ENCODE data around the gene ABCC8. TPM values are rescaled to one million over a fixed set of nuclear protein-coding genes. Genes with fewer than 3 reads are reported as not detected.

ABCC8 gene
- total RNA-seq, 1 experiment from 2014 or later: 2.4 TPM

DNA sequence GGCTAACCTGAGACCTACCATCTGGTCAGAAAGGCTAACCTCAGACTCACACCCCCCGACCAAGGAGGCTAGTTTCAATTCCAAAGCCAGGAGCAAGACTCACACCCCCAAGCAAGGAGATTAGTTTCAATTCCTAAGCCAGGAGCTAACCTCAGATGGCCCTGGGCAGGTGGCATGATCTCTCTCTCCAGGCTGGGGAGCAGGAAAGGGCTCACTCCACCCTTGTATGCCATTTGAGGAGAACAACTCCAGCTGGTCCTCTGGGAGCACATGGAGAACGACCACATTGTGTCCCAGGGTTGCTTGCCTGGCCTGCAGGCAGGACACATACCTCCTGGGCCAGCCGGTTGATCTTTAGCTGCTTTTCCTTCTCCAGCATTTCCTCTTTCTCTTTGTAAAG is 34.9 kb upstream of the ABCC8 start:
- no peak overlapping the region for H3K23ac ChIP-seq (ENCODE audit: insufficient read length, low read depth, low read length)

More for the DNA sequence above, 34.9 kb upstream of the ABCC8 start:
- H3K4me3 Mint-ChIP-seq: no peak overlapping the region
- Histone ChIP-seq H2BK12ac (ENCODE audit: insufficient read length, low read depth, low read length) (no peak overlapping the region), H3K79me1 (ENCODE audit: insufficient read depth, low read depth, low read length, poor library complexity, severe bottlenecking) (no peaks in the 10 kb centered on the region), H2BK15ac (ENCODE audit: low read depth, low read length) (no peak overlapping the region), H3K79me2 (ENCODE audit: insufficient read depth, low read length) (no peaks in the 10 kb centered on the region), H2BK5ac (ENCODE audit: insufficient read length, low read length) (no peak overlapping the region), H4K5ac (ENCODE audit: insufficient read length, low read depth, low read length) (no peak overlapping the region), H4K8ac (replicated peaks; ENCODE audit: insufficient read length, low read depth, low read length) (no peak overlapping the region), H4K20me1 (ENCODE audit: control insufficient read depth, insufficient read depth, insufficient read length) (no peaks in the 10 kb centered on the region), H3K14ac (ENCODE audit: insufficient read depth, low read length) (no peak overlapping the region), H3K27ac (ENCODE audit: insufficient read length, low read depth, low read length) (no peak overlapping the region), H4K91ac (ENCODE audit: insufficient read length, low read depth, low read length) (no peak overlapping the region), H3K4ac (ENCODE audit: low read depth, low read length) (no peak overlapping the region), H3K4me1 (ENCODE audit: insufficient read depth, low read length) (no peaks in the 10 kb centered on the region), H3K23me2 (ENCODE audit: insufficient read length, low read depth, low read length, poor library complexity, severe bottlenecking) (no peaks in the 10 kb centered on the region), H3K27me3 (ENCODE audit: insufficient read depth, low read length) (no peaks in the 10 kb centered on the region; the same call in 1 of the 2 replicates), H3K56ac (ENCODE audit: insufficient read length, low read depth, low read length) (no peak overlapping the region), H3K9me3 (ENCODE audit: control insufficient read depth, low read depth, low read length) (no peaks in the 10 kb centered on the region), H3K4me2 (ENCODE audit: insufficient read depth, insufficient read length, low read length) (no peak overlapping the region), H2BK20ac (ENCODE audit: low read depth, low read length, poor library complexity, severe bottlenecking) (no peak overlapping the region), H3T11ph (ENCODE audit: low read length) (no peak overlapping the region), H2AFZ (ENCODE audit: low read length) (no peak overlapping the region), H2BK120ac (ENCODE audit: low read depth, low read length, poor library complexity, severe bottlenecking) (no peak overlapping the region), H3K18ac (ENCODE audit: insufficient read length, low read depth, low read length) (no peak overlapping the region), H3K9ac (ENCODE audit: extremely low read depth, insufficient read length, low read length) (no peak overlapping the region), H2AK5ac (ENCODE audit: insufficient read length, low read length) (no peak overlapping the region)
- DNase-seq: no peak
- H3K27me3 Mint-ChIP-seq (ENCODE audit: low read depth): peaks cover 7% of the 10 kb centered on the region
- TF ChIP-seq, protein P1, sequence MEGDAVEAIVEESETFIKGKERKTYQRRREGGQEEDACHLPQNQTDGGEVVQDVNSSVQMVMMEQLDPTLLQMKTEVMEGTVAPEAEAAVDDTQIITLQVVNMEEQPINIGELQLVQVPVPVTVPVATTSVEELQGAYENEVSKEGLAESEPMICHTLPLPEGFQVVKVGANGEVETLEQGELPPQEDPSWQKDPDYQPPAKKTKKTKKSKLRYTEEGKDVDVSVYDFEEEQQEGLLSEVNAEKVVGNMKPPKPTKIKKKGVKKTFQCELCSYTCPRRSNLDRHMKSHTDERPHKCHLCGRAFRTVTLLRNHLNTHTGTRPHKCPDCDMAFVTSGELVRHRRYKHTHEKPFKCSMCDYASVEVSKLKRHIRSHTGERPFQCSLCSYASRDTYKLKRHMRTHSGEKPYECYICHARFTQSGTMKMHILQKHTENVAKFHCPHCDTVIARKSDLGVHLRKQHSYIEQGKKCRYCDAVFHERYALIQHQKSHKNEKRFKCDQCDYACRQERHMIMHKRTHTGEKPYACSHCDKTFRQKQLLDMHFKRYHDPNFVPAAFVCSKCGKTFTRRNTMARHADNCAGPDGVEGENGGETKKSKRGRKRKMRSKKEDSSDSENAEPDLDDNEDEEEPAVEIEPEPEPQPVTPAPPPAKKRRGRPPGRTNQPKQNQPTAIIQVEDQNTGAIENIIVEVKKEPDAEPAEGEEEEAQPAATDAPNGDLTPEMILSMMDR (conservative IDR thresholded peaks at IDR 0.05): no peak
- WGBS (ENCODE audit: extremely low coverage, insufficient read length, low lambda C conversion rate): no CpG with 5 or more reads among the region's 3 CpGs
- H3K36me3 Mint-ChIP-seq (ENCODE audit: insufficient read depth in 1 of 3, low read depth in 3 of 3): no peaks in the 10 kb centered on the region
- peaks cover 9 to 12% of the 10 kb centered on the region in 2 experiments for H3K4me1 Mint-ChIP-seq
- 0 out of 7 replicates have a peak overlapping the region, but pooled peaks of 1 of the 3 experiments have one; percentile 9 for H3K27ac Mint-ChIP-seq
- no peaks in the 10 kb centered on the region for H3K9me3 Mint-ChIP-seq

Data from H9 (cell line).